ENCODE results near the gene C8A.

Gene C8A

GRCh38 chr1:56894014-56894413 is 39.4 kb downstream of the C8A start:
- DNase-seq (ENCODE audit: low read depth) = no peak

DNA sequence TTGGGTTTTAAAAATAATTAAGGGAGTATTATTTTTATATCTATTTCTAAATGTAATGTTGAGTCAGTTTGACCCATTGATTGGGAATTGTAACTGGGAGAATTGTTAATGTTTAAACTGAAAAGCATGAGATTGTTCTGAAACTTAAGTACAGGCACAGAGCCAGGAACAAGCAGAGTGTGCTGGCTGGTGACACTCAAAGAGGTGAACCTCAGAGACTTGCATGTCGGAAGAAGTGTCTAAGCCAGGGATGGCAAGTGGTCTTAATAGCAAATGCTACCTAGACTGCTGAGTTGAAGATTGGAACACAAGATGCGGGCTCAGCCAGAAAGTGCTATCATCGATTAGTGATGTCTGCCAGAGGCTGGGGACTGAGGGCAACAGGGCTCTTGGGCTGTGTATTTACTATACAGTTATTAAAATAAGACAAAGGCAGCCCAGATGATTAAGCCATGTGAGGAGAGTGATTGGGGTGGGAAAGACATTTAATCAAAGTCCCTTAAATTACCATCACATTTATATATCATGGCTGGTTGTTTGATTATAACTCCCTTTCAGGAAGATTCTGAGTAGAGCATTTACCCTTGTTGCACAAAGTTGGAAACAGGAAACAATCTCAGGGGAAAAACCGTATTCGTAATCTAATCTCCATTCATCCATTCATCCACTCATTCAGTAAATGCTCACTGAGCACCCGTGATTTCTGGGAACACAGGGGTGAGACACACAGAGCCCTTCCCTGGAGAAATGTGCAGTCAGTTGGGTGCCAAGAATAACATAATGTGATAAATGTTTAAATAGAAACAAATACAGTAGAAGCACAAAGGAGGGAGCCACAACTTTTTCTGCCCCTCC is 42.8 kb downstream of the C8A start:
- no peak for DNase-seq (ENCODE audit: low read depth)

DNA sequence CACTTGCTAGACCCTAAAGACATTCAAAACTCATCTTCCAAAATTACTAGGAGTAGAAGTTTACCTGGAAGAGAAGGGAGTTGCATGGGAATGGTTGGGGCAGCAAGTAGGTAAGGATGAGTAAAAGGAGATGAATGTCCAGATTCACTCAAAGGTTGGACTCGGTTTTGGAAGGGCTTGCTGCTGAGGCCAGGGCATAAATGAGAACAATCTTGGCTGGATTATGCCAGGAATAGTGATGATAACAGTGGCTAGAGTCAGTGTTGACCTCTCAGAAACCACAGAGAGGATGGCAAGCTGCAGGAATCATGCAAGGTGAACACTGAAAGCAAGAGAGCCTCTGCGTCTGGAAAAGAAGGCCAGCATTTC is 43.4 kb downstream of the C8A start:
- no peak for DNase-seq (ENCODE audit: low read depth)

GRCh38 chr1:56898879-56899278 is 44.3 kb downstream of the C8A start:
- DNase-seq (ENCODE audit: low read depth) = no peak

- DNase-seq (ENCODE audit: low read depth) = no peak
Observed at GRCh38 chr1:56901716-56902115, 47.1 kb downstream of the C8A start.

DNA sequence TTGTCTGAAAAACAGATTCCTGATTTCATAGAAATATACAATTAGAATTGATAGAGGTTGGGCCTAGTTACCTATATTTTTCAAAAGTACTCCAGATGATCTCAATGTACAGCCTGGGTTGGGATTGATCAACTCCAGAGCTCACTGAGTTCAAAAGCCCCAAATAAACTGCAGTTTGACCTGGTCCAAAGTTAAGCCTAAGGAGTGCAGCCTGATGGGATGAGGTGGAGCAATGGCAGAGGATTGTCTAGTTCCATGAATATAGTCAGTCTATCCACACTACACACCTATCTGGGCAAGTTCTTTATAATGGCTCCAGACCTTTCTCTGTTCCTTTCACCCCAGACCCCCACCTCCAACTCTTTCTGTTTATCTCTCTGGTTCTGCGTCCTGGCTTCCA is 49.2 kb downstream of the C8A start:
- no peak for DNase-seq (ENCODE audit: low read depth)

GRCh38 chr1:56904663-56905397 is 50.2 kb downstream of the C8A start:
- no peak for DNase-seq (ENCODE audit: low read depth)

GRCh38 chr1:56905667-56906066 is 51.1 kb downstream of the C8A start:
- DNase-seq (ENCODE audit: low read depth) = no peak

DNA sequence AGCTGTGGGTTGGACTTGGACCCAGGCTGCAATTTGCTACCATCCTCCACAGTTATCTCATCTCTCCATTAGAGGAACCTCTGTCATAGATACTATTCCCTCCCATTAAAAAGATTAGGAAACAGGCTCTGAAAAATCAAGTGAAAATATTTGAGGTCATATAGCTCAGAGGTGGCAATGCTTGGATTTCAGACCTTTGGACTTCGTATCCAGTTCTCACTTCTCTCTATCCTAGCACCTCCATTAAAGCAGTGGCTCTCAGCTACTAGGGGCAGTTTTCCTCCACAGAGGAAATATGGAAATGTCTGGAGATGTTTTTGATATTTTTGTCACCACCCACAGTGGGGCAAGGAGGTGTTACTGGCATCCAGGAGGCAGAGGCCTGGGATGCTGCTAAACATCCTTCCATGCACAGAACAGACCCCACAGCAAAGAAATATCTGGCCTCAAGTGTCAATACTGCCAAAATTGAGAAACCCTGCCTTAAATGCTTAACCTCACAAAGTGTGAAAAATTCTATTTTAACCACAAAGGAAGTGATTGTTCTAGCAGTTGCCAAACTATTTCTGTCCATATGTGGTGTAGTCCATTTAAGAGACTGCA is 54.1 kb downstream of the C8A start:
- DNase-seq (ENCODE audit: low read depth) = no peak

GRCh38 chr1:56910441-56910985 is 55.9 kb downstream of the C8A start:
- DNase-seq (ENCODE audit: low read depth) = no peak

GRCh38 chr1:56911098-56911938 is 56.7 kb downstream of the C8A start:
- no peak for DNase-seq (ENCODE audit: low read depth)

DNA sequence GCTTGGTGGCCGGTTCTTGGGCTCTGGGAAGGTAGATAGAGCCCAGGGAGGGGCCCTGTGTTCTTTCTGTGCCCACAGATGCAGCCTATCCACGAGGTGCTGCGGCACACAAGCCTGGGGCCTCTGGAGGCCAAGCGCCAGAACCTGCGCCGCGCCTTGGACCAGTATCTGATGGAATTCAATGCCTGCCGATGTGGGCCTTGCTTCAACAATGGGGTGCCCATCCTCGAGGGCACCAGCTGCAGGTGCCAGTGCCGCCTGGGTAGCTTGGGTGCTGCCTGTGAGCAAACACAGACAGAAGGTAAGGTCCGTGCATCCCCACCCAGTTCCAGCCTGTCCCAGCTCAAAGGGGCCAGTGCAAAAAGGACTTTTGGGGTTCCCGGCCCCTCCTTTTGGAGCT is 57.7 kb downstream of the C8A start:
- DNase-seq (ENCODE audit: low read depth) = no peak

DNA sequence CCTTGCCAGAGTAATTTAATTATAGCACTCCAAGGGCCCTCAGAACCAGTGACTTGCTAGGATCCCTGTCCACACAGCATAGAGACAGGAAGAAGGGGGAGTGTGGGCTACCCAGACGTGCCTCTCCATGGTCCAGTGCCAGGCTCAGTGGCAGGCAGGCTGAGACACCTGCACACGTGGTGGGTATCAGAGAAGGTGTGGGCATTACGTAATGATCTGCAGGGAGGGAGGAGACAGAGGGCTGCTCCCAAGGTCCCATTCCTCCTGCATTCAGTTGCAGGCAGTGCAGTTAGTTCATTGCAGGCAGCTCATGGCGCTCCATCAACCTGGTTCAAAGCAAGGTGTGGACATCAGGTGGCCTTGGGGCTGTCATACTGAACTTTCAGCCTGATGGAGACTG is 61.4 kb downstream of the C8A start:
- DNase-seq (ENCODE audit: low read depth) = no peak

GRCh38 chr1:56916630-56917029 is 62.0 kb downstream of the C8A start:
- DNase-seq (ENCODE audit: low read depth) = no peak

GRCh38 chr1:56917356-56917755 is 62.8 kb downstream of the C8A start:
- no peak for DNase-seq (ENCODE audit: low read depth)

GRCh38 chr1:56920591-56921001 is 66.0 kb downstream of the C8A start:
- no peak for DNase-seq (ENCODE audit: low read depth)

DNA sequence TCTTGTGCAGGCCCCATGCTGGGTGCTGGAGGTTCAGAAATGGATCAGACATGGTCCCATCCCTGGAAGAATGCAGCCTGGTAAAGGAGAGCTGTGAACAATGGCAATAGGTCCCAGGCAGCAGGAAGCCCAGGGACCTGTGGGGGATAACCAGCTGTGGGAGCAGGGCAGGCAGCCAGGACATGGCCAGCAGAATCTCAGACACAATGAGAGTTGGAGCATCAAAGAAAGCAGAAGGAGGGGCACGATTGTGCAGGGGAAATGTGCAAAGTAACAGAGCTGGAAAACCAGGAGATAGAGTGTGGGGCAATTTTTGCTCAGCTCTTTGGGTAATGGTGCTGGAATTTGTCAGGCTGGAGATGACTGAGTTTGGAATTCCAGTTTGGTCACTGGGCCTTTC is 66.9 kb downstream of the C8A start:
- no peak for DNase-seq (ENCODE audit: low read depth)

DNA sequence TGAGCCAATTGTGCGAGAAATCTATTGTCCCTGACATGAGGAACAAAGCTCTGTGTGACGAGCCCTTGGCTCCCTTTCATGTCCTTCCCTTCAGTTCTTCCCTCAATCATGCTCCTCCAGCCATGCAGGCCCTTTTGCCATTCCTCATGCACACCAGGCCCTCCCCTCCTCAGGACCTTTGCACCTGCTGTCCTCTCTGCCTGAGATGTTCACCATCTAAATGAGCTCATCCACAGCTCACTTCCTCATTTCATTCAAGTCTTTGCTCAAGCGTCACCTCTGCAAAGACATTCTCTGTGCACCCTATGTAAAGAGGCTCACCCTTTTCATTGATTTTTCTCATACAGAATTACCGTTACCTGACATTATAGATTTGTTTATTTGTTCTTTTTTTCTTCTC is 67.5 kb downstream of the C8A start:
- no peak for DNase-seq (ENCODE audit: low read depth)

DNA sequence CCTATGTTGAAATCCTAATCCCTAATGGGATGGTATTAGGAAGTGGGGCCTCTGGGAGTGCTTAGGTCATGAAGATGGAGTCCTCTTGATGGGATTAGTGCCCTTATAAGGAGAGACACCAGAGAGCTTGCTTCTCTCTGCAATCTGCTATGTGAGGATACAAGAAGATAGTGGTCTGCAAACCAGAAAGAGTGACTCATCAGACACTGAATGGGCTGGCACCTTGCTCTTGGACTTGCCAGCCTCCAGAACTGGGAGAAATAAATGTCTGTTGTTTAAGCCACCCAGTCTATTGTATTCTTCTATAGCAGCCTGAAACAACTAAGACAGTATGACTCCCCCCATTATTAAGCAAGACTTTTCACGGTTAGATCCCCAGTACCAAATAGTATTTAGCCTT is 67.9 kb downstream of the C8A start:
- DNase-seq (ENCODE audit: low read depth) = no peak

DNA sequence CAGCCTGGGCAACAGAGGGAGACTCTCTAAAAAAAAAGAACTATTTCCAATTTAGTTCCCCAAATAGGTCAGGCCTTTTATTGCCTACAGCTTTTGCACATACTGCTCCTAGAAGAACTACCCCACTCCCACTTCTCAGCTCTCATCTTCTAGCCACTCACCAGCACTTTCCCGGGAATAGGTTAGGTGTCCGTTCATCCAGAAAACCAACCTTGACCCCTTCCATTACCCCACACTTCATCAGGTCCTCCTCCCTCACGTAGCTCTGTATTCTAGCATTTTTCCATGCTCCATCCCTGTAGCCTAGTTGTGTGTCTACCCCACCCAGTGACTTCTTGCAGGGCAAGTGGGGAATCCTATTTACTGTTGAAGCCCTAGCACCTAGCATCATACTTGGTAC is 68.6 kb downstream of the C8A start:
- no peak for DNase-seq (ENCODE audit: low read depth)

DNA sequence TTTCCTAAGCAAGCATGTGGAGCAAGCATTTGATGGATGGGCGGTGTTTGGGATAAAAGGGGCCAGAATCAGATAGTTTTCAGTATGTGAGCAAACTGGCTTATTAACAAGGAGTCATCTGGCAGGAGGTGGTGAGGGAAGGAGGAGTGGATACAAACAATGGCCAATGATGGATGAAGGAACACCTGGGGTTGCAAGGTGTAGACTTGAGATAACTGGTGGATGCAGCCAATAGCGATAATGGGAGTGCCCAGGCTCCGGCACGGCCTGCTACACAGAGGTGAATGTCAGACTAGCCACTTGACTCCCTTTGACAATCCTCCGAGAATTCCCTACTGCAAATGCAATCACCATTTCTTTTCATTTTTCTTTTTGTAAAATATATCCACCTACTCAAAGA is 69.5 kb downstream of the C8A start:
- no peak for DNase-seq (ENCODE audit: low read depth)

- DNase-seq (ENCODE audit: low read depth) = no peak
Observed at GRCh38 chr1:56925193-56925592, 70.6 kb downstream of the C8A start.

All from HS-27A (cell line).